ENCODE data around the gene LDB1. TPM values are rescaled to one million over a fixed set of nuclear protein-coding genes. Genes with fewer than 3 reads are reported as not detected.
A peak's percentile ranks its signal among the peaks of the same experiment; 100 is the strongest.

Gene LDB1
- total RNA-seq, 3 donors from 2014 or later = 32.3 to 92.2 (median 37.2) TPM

- no peak overlapping the region for H3K4me3 ChIP-seq
- intact Hi-C loops (cut with DNase I, micrococcal nuclease) = no loop called here
- no peaks in the 10 kb centered on the region for H3K9me3 ChIP-seq
- H3K4me1 ChIP-seq (ENCODE audit: low read depth) = peaks cover 7% of the 10 kb centered on the region
- DNase-seq (no peak), ATAC-seq (no peak)
- H3K36me3 ChIP-seq (ENCODE audit: low read depth) = no peaks in the 10 kb centered on the region
- no peak for TF ChIP-seq CTCF (IDR thresholded peaks at IDR 0.05)
Observed at GRCh38 chr10:102123223-102123622, 3.1 kb upstream of the LDB1 start.

DNA sequence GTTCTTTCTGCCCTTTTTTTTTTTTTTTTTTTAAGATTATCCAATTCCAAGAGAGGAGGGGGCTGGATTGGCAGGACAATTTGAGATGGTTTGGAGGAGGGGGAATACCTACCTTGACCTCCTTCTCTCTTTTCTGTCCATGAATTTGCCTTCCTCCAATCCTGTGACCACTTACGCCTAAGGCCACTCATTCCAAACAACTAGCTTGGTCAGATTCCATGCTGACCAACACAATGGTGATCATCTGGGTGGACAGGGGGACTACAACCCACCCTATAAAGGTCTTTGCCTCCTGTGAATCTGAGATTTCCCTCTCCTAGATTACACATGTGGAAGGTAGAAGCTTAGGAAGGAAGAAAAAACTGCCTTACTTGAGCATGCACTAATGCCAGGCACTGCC lies 2.3 kb upstream of the LDB1 start:
- no peaks in the 10 kb centered on the region for H3K36me3 ChIP-seq (ENCODE audit: low read depth)
- H3K4me3 ChIP-seq = no peak overlapping the region
- peaks cover 14% of the 10 kb centered on the region for H3K4me1 ChIP-seq (ENCODE audit: low read depth)
- ATAC-seq (no peak), DNase-seq (no peak)
- intact Hi-C loops (cut with DNase I, micrococcal nuclease) = no loop called here
- TF ChIP-seq CTCF (IDR thresholded peaks at IDR 0.05) = no peak
- H3K9me3 ChIP-seq = no peaks in the 10 kb centered on the region

DNA sequence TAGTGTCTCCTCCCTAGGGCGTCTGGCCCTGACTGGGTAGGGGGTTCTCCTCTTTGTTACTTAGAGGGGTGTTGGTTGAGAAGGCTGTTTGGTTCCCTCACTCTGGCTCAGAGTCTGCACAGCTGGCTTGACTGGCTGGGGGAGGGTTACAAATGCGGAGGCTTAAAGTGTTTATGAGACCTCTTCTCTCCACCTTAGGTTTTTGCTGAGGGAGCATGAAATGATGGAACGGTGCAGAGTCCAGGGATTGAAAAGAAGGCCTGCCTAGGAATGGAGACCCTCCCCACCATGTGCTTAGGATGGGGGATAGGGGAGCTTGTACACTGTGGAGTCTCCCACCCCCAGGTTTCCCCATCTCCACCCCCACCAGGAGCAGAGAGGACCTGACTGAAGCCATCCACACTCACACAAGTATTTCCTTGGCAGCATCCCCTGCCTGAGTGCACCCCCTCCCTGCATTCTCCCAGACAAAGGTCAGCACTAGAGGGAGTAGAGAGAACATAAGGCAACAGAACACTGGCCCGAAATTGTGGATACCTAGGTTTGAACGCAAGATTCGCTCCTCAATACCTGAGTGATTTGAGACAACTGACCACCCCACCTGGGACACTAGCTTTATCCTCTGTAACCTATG lies 1.7 kb upstream of the LDB1 start:
- peaks cover 20% of the 10 kb centered on the region for H3K4me1 ChIP-seq (ENCODE audit: low read depth)
- no peak for TF ChIP-seq CTCF (IDR thresholded peaks at IDR 0.05)
- DNase-seq = peak in 2 of 3 donors; percentile 32 to 38
- no peaks in the 10 kb centered on the region for H3K36me3 ChIP-seq (ENCODE audit: low read depth)
- ATAC-seq = no peak
- no peak overlapping the region for H3K4me3 ChIP-seq
- no peaks in the 10 kb centered on the region for H3K9me3 ChIP-seq
- intact Hi-C loops (cut with DNase I, micrococcal nuclease) = no loop called here

- peak; percentile 65 to 75 (median 68) for DNase-seq
- peaks cover 27% of the 10 kb centered on the region for H3K4me1 ChIP-seq (ENCODE audit: low read depth)
- no peaks in the 10 kb centered on the region for H3K36me3 ChIP-seq (ENCODE audit: low read depth)
- H3K9me3 ChIP-seq = no peaks in the 10 kb centered on the region
- H3K4me3 ChIP-seq = peak overlapping the region; percentile 46
- intact Hi-C loops (cut with DNase I, micrococcal nuclease) = no loop called here
- peak; percentile 1 for ATAC-seq
- TF ChIP-seq CTCF (IDR thresholded peaks at IDR 0.05) = no peak
Observed at GRCh38 chr10:102120991-102121738, 997 bp upstream of the LDB1 start.

DNA sequence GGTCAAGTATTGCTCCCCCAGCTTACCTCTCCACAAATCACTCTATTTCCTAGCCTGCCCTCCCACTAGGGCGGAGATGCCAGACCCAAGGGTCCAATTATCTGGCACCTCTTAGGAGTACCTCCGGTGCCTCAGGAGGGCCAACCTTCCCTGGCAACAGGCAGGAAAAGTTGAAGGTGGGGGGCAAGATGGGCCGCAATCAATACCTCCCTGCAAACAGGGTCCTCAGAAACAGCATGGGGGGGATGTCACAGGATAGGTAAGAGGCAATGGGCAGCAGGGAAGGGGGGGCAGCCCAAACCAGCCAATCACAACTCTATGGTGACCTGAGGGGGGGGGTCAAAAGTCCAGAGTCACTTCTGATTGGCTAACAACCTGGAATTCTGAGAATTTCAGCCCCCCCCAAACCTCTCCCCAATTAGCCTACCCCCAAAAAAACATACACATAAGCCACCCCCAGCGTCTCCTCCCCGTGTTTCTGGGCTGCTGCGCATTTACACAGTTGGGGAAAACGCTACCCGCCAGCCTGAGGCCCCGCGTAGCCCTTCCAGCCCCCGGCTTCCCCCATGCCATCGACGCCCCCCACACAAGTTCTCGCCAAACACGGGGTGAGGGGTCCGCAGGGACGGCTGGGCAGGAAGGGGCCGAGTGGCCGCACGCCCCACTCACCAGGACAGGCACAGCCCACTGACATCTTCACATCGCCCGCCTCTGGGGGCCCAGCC lies 589 bp downstream of the LDB1 start:
- intact Hi-C loops (cut with DNase I, micrococcal nuclease) = no loop called here
- peak overlapping the region; percentile 46 for H3K4me3 ChIP-seq
- peaks cover 29% of the 10 kb centered on the region for H3K4me1 ChIP-seq (ENCODE audit: low read depth)
- H3K9me3 ChIP-seq = no peaks in the 10 kb centered on the region
- H3K36me3 ChIP-seq (ENCODE audit: low read depth) = no peaks in the 10 kb centered on the region
- no peak for TF ChIP-seq CTCF (IDR thresholded peaks at IDR 0.05)
- ATAC-seq = peak; percentile 26
- DNase-seq = peak; percentile 68 to 83 (median 78)

All from mucosa of descending colon (tissue), 3 donors.